Mesothelial cell of epicardium (in vitro differentiated cells): Measurements from ENCODE around the gene TBRG4. TPM values are rescaled to one million over a fixed set of nuclear protein-coding genes. Genes with fewer than 3 reads are reported as not detected.
"Not testable (repeated sequence)": the region's sequence is repeated elsewhere in the genome, so short reads cannot be mapped to it uniquely, and the experiment has no call there.

Experiments used
- DNase-seq, 2 experiments: peaks; one replicate each; pipeline ENCODE4 v3.0.0; 2021; ENCODE audit warnings: low spot score in 2 of 2; ENCODE audit not compliant: unreplicated experiment in 2 of 2
- H3K27ac Mint-ChIP-seq: 2 replicates; pipeline ENCODE4 v1.8.0; 2021; ENCODE audit warnings: mixed read lengths
- H3K27me3 Mint-ChIP-seq: 2 replicates; pipeline ENCODE4 v1.8.0; 2021; ENCODE audit warnings: low read depth, mixed read lengths
- H3K36me3 Mint-ChIP-seq: 2 replicates; pipeline ENCODE4 v1.8.0; 2021; ENCODE audit warnings: mixed read lengths
- H3K4me1 Mint-ChIP-seq: 2 replicates; pipeline ENCODE4 v1.8.0; 2021; ENCODE audit warnings: mixed read lengths
- H3K4me3 Mint-ChIP-seq: 2 replicates; pipeline ENCODE4 v1.8.0; 2021; ENCODE audit warnings: mild to moderate bottlenecking, moderate library complexity, mixed read lengths
- H3K9me3 Mint-ChIP-seq: 2 replicates; pipeline ENCODE4 v1.8.0; 2021; ENCODE audit warnings: mixed read lengths
- total RNA-seq: library from RNA; stranded (reverse); gene quantifications from 3 replicates; pipeline ENCODE4 v1.2.1, GENCODE V29; 2021
- TF ChIP-seq, protein P1 (sequence below): fragments of 200-600 bp; sonication (generic); IDR thresholded peaks from one replicate; pipeline ENCODE4 v1.5.0; 2021; ENCODE audit warnings: antibody characterized with exemption; ENCODE audit not compliant: unreplicated experiment

TBRG4 gene
- total RNA-seq, 1 donor from 2014 or later = 68.1 TPM

DNA sequence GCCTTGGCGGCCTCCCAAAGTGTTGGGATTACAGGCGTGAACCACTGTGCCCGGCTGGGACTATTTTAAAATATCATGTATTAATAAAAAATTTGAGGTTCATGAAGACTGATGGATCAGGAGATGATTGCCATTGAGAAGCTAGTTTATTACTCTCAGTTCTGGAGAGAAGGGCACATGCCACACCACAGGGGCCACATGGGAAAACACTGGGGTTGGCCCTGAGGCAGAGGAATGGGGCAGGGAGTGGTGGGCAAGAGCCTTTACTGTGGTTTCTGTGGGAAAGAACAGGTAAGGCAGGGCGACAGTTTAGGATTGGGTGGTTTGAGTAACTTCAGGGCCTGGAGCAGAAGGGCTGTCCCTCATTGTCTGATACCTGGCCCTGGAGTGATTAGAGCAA is 6.8 kb upstream of the TBRG4 start:
- H3K36me3 Mint-ChIP-seq = no peaks in the 10 kb centered on the region
- no peak overlapping the region for H3K27ac Mint-ChIP-seq
- no peaks in the 10 kb centered on the region for H3K9me3 Mint-ChIP-seq
- TF ChIP-seq, protein P1, sequence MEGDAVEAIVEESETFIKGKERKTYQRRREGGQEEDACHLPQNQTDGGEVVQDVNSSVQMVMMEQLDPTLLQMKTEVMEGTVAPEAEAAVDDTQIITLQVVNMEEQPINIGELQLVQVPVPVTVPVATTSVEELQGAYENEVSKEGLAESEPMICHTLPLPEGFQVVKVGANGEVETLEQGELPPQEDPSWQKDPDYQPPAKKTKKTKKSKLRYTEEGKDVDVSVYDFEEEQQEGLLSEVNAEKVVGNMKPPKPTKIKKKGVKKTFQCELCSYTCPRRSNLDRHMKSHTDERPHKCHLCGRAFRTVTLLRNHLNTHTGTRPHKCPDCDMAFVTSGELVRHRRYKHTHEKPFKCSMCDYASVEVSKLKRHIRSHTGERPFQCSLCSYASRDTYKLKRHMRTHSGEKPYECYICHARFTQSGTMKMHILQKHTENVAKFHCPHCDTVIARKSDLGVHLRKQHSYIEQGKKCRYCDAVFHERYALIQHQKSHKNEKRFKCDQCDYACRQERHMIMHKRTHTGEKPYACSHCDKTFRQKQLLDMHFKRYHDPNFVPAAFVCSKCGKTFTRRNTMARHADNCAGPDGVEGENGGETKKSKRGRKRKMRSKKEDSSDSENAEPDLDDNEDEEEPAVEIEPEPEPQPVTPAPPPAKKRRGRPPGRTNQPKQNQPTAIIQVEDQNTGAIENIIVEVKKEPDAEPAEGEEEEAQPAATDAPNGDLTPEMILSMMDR = no peak
- H3K4me1 Mint-ChIP-seq = no peaks in the 10 kb centered on the region
- no peak overlapping the region for H3K4me3 Mint-ChIP-seq
- peaks cover 45% of the 10 kb centered on the region for H3K27me3 Mint-ChIP-seq
- no peak for DNase-seq

DNA sequence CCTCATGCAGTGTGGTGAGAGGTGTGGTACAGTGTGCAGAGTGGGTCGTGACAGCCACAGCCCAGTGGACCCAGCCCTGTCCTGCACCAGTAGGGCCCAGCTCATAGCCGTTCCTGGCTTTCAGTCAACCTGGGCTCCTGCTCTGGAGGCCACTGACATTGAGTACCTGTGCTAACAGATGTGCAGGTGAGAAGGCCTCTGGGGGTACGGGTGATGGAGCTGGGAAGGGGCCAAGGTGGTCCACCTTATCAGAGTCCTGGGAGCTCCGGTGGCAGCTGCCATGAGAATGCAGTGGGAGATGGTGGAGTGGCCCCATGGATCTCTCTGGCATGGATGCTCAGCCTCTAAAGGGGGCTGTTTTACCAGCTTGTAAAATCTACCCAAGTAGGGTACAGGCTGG is 6.1 kb upstream of the TBRG4 start:
- Mint-ChIP-seq H3K27ac (no peak overlapping the region), H3K36me3 (no peaks in the 10 kb centered on the region), H3K4me3 (no peak overlapping the region), H3K4me1 (peaks cover 5% of the 10 kb centered on the region), H3K9me3 (no peaks in the 10 kb centered on the region), H3K27me3 (peaks cover 45% of the 10 kb centered on the region)
- DNase-seq = no peak
- TF ChIP-seq, protein P1 = no peak

DNA sequence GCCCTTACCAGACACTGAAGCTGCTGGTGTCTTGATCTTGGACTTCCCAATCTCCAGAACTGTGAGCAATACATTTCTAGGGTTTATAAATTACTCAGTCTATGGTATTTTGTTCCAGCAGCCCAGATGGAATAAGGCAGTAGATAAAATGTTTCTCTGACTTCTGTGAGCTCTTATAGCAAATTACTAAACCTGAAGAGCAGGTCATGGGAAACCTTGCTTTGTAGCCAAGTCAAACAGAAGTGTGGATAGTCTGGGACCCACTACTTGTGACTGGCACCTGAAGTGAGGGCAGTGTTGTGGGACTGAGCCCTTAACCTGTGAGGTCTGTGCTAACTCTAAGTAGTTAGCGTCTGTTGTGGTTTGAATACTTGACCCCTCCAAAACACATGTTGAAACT is 4.6 kb upstream of the TBRG4 start:
- no peaks in the 10 kb centered on the region for H3K36me3 Mint-ChIP-seq
- TF ChIP-seq, protein P1 = no peak
- peaks cover 45% of the 10 kb centered on the region for H3K27me3 Mint-ChIP-seq
- no peak overlapping the region for H3K4me3 Mint-ChIP-seq
- H3K4me1 Mint-ChIP-seq = peaks cover 15% of the 10 kb centered on the region
- H3K9me3 Mint-ChIP-seq = no peaks in the 10 kb centered on the region
- DNase-seq = no peak
- no peak overlapping the region for H3K27ac Mint-ChIP-seq

DNA sequence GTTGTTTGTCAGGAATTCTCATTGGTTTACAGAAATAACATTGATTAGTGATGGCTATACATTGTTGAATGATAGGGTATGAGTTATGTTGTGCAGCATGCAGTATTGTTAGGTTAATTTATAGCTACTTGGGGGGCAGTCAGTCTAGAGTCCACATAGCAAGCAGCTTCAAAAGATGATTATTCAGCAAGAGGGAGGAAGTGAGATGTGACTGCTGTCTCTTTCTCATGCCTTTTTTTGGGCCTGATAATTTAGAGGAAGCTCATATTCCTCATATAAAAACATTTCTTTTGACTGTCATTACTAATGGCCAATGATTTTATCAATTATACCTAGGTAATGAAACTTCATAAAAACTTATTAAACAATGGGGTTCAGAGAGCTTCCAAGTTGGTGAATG is 3.4 kb upstream of the TBRG4 start:
- H3K9me3 Mint-ChIP-seq = no peaks in the 10 kb centered on the region
- TF ChIP-seq, protein P1 = no peak
- H3K4me1 Mint-ChIP-seq = peaks cover 22% of the 10 kb centered on the region
- no peak overlapping the region for H3K27ac Mint-ChIP-seq
- no peak for DNase-seq
- H3K36me3 Mint-ChIP-seq = no peaks in the 10 kb centered on the region
- peaks cover 45% of the 10 kb centered on the region for H3K27me3 Mint-ChIP-seq
- no peak overlapping the region for H3K4me3 Mint-ChIP-seq

DNA sequence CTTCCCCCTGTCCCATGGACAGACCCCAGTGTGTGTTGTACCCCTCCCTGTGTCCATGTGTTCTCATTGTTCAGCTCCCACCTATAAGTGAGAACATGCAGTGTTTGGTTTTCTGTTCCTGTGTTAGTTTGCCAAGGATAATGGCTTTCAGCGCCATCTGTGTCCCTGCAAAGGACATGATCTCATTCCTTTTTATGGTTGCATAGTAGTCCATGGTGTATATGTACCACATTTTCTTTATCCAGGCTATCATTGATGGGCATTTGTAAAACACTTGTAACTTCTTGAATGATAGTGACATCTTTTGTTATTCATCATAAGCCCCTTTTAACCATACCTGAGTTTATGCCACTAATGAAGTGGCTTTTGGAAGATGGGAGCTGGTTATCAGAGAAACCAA is 2.8 kb upstream of the TBRG4 start:
- H3K9me3 Mint-ChIP-seq, H3K27ac Mint-ChIP-seq, DNase-seq, H3K4me3 Mint-ChIP-seq, H3K36me3 Mint-ChIP-seq: not testable (repeated sequence)
- peaks cover 23% of the 10 kb centered on the region for H3K4me1 Mint-ChIP-seq
- H3K27me3 Mint-ChIP-seq = peaks cover 42% of the 10 kb centered on the region

DNA sequence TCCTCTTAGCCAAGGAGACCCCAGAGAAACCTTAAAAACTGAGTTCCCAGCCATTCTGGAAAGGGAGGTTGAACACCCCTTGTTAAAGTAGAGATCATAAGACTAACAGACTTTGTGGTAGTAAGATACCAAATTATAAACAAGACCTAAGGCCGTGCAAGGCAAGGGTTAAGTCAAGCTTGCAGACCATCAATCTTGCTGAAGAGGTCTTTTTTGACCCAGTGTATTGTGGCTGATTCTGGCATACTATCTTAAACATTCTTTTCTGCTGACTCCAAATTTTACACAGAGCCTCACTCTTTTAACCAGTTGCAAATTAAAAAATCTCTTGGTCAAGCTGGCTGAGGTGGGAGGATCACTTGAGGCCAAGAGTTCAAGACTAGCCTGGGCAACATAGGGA is 1.2 kb upstream of the TBRG4 start:
- H3K36me3 Mint-ChIP-seq = peaks cover 2% of the 10 kb centered on the region
- TF ChIP-seq, protein P1 = no peak
- H3K27me3 Mint-ChIP-seq = peaks cover 36% of the 10 kb centered on the region
- H3K27ac Mint-ChIP-seq = peak overlapping the region; percentile 99
- no peak for DNase-seq
- H3K4me3 Mint-ChIP-seq = peak overlapping the region; percentile 94
- H3K9me3 Mint-ChIP-seq = no peaks in the 10 kb centered on the region
- peaks cover 23% of the 10 kb centered on the region for H3K4me1 Mint-ChIP-seq
